SK-N-MC (cell line): ENCODE data around the gene STAT5B.

Experiments used
- EZH2 ChIP-seq: fragments of 200-600 bp; sonication (generic); IDR thresholded peaks from one replicate; pipeline ENCODE4 v1.6.1; 2017; ENCODE audit warnings: antibody characterized with exemption
- FOXP2 ChIP-seq: optimal IDR thresholded peaks from 2 replicates; pipeline ENCODE3; 2011; ENCODE audit warnings: mild to moderate bottlenecking, moderate library complexity; ENCODE audit not compliant: insufficient read depth; ENCODE audit errors: extremely low read length, control extremely low read depth
- POLR2AphosphoS5 ChIP-seq: IDR thresholded peaks from 2 replicates; pipeline ENCODE4 v1.6.1; 2012; ENCODE audit warnings: mild to moderate bottlenecking, low read depth, low read length, borderline replicate concordance

GRCh38 chr17:42246515-42246914 lies 29.7 kb downstream of the STAT5B start:
- TF ChIP-seq POLR2AphosphoS5 (no peak), EZH2 (no peak), FOXP2 (no peak)
